ENCODE measurements around the gene LRPAP1.

Gene LRPAP1

DNA sequence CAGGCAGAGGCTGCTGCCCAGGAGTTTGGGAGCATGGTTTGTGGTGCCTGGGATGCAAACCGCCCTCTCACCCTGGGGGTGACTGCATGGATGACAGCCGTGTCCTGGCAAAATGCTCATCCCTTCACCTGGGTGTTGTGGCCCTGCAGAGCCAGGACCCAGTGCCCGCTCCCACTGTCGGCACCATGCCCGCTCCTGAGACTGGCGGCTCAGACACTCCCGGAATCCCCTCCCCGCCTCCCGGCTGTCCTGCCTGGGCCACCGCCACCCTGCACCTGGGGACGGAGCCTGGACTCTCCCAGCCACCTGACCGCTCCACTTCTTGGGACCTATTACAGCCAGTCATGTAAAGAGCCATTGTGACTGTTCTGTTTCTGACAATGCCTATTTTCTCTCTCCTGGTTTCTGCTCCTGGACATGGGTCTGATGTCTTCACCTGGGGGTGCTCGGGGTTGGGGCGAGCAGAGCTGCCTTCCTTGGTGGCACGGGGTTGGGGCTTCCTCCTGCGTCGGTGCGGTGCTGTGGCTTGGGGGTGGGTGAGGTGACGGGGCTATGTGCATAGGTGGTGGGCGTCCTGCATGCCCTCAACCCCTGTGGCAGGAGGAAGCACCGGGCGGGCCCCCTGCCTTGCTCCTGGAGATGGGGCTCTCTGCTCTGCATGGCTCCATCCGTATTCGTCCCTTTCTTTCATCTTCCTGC is 30.9 kb downstream of the LRPAP1 start:
- no peak for DNase-seq

DNA sequence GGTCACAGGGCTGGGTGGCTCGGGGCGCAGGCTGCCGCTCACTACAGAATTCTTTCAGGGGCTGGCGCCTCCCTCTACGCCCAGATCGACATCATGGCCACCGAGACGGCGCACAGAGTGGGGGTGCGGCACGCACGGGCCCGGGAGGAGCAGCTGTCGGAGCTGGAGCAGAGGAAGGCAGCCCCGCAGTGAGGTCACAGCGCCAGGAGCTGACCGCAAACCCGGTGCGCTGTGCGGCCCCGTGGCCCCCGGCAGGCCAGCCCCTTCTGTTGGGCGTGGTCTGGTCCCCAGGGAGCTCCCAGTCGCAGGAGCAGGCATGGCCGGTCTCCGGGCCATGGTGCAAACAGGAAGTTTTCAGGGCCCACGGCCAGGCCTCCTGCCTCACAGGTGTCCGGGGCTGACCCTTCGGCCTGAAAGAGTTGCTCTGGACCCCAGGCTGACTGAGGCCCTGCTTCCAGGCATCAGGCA is 31.6 kb downstream of the LRPAP1 start:
- no peak for DNase-seq

DNA sequence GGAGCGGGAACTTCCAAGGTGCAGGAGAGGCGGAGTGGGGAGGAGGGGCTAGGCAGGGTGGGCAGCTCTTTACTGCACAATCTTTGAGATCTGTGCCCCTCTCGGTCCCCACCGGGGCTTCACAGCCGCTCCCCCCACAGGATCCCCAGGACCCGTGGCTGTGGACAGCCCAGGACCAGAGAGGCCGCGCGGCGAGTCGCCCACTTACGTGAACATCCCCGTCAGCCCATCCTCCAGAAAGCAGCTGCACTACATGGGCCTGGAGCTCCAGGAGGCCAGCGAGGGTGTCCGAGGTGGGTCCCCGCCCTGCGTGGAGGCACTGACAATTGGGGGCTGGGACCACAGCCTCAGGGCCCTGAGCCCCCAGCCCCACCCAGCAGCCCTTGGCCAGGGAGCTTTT is 32.1 kb downstream of the LRPAP1 start:
- no peak for DNase-seq

DNA sequence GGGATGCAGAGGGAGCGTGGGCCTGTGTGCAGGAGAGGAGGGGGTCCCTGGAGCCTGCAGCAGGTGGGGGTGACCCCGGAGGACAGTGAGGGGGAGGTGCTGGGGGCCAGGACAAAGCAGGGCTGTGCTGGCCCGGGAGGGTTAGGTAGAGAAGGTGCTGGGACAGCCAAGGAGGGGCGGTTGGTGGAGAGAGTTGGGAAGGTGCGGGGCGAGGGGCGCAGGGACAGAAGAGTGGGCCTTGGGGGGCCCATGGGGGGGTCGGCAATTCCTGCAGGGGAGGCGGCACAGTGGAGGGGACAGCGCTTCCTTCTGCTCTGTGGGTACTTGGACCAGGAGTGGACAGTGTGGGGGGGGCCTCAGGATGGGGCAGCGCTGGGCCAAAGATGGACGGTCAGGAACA is 32.5 kb downstream of the LRPAP1 start:
- no peak for DNase-seq

DNA sequence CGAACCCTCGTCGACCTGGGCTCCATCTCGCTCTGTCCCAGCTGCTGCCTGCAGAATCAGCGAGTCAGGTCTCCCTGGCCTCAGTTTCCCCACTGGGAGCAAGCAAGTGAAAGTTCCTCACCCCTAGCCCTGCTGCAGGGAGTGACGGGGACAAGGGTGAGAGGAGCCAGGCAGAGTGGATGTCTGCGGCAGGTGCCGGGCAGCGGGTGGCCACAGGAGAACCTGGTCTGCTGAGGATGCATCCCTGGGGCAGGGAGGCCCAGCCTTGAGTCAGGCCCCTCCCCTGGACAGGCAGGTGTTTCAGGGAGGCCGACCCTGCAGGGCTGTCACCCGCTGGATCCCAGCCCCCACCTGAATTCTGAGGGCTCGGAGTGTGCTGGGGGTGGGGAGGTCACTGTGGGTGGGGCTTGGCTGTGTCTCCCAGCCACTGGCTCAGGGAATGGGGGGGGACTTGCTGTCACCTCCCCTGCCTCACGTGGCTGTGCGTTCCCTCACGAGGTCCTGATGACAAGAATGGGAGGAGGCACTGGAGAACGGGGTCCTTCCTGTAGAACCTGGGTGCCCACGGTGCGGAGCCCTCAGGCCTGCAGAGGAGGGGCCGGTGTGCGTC is 33.2 kb downstream of the LRPAP1 start:
- no peak for DNase-seq

DNA sequence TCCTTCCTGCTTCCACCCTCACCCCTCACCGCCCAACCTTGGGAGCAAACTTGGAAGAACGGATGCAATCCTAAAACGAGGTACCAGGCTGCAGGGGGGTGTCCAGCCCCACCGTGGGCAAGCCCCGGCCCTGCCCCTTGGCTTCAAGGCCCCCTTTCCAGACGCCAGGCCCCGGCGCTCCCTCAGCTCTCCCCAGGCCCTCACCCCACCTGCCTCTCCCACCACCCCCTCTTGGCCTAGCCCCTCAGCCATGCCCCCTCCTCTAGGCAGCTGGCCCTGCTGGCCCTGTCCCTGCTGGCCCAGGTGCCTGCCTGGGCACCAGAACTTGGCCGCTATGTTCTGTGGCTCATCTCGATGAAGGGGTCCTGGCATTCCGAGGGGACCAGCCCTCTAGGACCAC is 33.8 kb downstream of the LRPAP1 start:
- no peak for DNase-seq

DNA sequence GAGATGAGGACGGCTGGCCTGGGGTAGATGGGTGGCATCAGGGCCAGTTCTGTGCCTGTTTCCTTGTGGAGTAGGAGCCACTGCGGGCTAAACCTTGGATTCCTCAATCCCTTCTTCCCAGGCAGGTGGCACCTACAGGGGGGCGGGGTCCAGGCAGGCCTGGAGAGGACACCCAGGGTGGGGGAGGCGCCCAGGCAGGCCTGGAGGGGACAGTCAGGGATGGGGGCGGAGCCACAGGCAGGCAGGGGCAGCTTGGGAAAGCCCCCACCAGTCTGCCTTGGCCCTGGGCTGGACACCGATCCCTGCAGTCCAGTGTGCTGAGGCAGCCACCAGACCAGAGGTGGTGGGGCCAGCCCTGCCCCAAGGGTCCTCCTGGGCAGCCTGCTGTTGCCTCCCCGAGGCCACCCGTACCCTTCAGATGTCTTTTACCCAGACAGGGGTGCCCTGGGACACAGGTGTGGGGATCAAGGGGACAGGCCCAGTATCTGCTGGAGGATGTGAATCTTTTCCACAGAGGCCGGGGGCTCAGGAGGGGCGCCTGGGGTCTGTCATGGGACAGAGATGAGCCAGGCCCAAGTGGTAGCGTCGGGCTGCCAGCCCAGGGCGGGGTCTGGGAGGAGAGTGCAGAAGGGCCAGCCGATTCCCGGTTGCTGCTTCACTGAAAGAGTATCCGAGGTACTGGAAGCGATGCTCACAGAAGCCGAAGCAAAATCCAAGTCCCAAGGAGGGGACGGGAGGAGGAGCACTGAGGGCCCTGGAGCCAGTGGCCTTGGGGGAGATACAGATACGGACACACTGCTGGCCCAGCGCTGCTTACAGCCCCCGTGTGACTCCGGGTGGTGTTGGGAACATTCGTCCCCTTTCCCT is 34.5 kb downstream of the LRPAP1 start:
- DNase-seq, result no peak

DNA sequence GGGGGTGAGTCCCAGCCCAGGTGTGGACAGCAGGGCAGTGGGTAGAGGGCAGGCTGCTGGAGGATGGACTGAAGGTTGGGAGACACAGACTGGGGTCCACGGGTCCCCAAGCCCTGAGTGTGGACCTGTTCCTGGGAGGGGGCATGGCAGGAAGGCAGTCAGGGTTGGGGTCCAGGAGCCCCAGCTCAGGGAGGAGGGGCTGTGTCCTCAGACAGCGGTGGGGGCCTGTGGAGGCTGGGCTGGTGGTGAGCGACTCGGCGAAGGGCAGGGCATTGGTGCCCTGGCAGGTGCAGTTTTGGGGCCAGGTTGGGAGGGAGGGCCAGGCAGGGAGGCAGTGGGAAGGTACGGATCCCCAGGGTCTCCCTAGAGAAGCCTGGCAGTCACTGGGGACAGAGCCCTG is 35.1 kb downstream of the LRPAP1 start:
- DNase-seq, result no peak

DNA sequence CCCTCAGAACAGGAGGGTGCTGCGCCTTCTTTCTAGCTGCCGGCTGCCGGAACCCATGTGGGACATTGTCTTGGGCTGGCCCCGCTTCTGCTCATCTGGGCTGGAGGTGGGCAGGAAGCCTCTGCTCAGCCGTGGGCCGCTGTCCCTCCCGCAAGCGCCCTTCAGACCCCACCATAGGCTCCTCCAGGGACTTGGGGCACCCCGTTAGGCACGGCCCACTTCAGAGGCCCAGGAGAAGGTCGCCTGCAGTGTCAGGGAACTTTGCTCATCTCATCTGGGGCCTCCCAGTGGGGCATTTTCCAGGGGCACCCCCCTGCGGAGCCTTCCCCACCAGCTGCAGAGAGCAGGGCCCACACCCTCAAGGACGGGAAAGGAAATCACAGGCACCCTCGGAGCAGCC is 36.2 kb downstream of the LRPAP1 start:
- no peak for DNase-seq

DNA sequence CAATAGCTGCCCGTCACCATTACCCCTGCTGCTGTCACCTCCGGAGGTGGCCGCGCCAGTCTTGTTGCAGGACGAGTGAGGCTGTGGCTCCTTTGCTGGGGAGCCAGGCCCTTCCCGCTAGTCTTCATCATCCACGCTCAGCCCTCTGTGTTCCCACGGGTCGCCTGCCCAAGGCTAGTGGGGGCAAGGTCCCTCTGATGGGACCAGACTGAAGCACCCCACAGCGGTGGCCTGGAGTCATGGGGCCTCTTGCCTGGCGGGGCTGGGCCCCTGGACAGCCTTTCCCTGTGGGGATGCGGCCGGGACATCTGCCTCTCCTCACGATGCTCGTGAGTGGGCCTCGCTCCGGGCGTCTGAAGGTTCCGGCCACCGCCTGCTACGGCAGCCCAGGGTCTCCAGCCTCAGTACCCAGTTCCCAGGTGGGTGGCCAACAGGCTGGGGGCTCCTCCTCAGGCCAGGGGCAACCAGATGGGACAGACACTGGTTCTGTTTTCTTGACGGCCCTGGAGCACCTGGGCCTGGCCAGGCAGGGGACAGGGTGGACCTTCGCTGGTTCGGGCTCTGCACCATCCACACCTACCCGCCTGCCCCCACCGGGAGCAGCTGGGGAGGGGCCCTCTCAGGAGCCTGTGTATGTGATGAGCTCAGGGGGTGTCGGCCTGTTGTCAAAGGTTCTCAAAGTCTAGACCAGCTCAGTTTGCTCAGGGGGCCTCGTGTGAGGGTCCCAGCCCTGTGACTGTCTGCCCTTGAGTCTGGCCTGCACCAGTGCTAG is 36.8 kb downstream of the LRPAP1 start:
- no peak for DNase-seq

DNA sequence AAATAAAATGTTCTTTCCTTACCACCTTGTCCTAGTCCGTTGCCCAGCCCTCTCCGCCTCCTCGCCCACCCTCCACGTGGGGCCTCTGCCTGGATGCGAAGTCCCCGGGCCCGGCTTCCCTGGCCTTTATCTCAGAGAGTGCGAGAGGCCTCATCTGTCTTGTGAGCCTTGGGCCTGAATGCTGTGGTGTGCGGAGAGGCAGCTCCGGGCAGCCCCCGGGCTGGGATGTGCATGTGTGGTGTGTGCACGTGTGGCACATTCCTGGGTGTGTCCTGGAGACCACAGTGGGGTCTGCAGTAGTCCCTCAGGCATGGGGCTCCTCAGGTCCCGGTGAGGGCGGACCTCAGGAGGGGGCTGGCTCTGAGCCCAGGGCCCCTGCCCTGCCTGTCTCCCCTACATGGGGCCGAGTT is 37.8 kb downstream of the LRPAP1 start:
- DNase-seq, result no peak

DNA sequence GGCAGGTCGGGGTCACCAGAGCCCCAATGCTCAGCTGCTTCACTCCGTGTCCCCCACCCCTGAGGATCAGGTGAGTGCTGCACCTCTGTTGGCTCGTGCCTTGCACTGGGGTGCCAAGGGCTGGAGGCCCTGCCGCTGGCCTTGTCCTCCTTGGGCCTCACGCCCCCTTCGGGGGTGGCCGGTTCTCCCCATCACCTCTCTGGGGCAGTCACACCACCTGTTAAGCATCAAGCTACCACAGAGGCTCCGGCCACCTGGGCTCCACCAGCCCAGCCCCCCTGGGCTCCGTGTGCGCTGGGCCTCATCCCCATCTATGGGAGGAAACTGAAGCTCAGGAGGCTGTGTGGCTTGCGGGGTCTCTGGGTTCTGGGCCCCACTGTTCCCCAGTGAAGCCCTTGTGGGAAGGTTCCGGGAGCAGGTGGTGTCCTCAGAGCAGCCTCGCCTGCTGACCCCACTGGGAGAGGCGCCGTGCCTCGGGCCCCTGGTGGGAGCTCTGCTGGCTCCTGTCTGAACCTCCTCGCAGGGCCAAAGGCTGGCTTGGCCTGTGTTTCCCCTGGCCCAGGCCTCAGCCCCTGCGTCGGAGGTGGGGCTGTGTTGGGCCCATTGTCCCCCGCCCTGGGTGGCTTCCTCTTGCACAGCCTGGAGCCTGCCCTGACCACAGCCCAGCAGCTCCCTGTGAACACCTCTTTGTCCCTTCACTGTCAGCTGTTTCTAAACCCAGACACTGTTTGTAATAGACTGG is 38.3 kb downstream of the LRPAP1 start:
- no peak for DNase-seq

DNA sequence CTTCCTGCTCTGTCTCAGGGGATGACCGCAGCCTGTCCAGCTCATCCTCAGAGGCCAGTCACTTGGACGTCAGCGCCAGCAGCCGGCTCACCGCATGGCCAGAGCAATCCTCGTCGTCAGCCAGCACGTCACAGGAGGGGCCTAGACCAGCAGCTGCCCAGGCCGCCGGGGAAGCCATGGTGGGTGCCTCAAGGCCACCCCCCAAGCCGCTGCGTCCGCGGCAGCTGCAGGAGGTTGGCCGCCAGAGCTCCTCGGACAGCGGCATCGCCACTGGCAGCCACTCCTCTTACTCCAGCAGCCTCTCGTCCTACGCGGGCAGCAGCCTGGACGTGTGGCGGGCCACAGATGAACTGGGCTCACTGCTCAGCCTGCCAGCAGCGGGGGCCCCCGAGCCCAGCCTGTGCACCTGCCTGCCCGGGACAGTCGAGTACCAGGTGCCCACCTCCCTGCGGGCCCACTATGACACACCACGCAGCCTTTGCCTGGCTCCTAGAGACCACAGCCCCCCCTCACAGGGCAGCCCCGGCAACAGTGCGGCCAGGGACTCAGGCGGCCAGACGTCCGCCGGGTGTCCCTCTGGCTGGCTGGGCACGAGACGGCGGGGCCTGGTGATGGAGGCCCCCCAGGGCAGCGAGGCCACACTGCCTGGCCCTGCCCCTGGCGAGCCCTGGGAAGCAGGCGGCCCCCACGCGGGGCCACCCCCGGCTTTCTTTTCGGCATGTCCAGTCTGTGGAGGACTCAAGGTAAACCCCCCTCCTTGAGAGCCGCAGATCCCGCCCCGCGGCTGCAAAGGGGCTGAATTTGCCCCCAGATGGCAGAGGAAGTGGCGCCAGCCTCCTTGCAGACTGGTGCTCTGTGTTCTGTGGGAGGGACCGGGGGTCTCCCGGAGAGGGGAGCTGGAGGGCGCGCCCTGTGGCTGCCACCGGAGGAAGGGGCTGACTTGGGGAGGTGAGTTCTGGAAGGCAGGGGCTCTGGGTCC is 39.2 kb downstream of the LRPAP1 start:
- no peak for DNase-seq

DNA sequence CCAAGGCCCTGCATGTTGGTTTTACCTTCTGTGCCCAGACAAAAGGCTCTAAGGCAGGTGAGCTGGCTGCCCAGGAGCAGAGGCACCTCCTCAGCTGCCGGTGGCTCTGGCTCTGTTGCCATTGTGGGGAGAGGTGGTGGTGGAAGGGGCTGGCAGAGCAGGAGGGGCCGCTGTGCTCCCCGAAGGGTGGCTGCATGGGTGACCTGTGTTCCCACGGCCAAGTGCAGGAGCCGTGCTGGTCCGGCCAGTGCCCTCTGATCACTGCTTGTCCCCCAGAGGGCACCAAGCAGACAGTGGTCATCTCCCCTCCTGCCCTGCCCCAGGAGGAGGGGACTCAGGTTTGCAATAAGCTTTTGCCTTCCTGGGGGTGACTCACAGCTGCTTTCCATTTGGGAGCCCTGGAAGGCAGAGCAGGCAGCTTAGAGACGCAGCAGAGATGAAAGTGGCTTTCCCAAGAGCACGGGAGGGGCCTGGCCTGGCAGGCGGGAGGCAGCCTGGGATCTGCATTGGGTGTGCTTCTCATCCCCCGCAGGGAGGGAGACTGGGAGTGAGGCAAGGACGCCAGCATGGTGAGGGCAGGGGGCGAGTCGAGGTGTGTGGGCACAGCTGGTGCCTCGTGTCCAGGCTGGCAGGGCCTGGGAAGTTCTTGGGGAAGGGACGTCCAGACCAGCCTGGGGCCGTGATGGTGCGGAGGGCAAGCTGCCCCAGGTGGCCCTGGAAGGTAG is 40.4 kb downstream of the LRPAP1 start:
- no peak for DNase-seq

DNA sequence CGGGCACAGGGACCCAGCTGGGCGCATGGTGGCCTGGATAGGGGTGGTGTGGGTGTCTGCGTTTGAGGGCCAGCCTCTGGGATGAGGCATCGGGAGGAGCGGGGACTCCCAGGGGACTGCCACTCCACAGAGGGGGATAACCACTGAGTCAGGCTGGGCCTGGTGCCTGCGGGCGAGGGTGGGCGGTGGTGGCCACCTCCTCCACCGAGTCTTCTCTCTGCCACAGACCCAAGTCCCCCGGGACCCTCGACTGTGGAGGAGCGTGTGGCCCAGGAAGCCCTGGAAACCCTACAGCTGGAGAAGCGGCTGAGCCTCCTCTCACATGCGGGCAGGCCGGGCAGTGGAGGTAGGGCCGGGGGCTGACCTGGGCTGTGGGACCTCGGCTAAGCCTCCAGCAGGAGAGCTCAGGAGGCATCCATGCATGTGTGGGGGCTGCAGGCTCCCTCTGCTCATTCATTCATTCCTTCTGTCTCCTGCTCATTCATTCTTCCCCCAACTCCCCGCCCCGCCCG is 42.7 kb downstream of the LRPAP1 start:
- DNase-seq, result no peak

DNA sequence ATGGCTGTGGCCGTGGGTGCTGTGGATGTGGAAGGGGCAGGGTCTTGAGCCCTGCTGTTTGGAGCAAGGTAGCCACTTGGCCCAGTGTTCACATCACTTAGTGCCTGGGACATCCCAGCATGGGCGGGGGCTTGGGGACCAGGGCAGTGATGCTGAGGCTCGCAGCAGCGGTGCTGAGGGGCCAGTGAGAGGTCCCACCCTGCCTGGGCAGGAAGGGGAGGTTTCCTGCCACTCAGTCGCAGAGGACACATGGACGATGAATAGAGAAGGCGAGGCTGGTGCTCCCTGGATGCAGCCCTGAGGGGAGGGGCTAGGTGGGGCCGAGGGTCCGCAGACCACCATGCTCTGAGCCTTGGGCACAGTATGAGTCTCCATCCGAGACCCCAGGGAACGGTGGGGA is 43.4 kb downstream of the LRPAP1 start:
- no peak for DNase-seq

DNA sequence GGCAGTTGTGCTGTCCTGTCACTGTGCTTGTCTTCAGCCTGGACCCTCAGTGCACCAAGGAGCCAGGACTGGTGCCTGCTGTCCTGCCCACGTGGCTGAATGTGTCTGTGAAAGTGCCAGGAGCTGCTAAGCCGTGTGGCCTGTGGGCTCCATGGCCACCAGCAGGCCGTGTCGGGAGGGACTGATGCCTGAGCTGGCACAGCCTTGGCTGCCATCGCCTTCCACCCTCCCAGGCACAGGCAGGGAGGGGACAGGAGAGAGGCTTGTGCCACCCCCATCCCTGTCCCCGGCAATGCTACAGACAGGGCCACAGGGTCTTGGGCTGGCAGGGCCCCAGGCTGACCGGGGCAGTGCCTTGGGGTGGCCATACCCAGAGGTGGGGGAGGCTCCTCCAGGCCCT is 44.4 kb downstream of the LRPAP1 start:
- no peak for DNase-seq

DNA sequence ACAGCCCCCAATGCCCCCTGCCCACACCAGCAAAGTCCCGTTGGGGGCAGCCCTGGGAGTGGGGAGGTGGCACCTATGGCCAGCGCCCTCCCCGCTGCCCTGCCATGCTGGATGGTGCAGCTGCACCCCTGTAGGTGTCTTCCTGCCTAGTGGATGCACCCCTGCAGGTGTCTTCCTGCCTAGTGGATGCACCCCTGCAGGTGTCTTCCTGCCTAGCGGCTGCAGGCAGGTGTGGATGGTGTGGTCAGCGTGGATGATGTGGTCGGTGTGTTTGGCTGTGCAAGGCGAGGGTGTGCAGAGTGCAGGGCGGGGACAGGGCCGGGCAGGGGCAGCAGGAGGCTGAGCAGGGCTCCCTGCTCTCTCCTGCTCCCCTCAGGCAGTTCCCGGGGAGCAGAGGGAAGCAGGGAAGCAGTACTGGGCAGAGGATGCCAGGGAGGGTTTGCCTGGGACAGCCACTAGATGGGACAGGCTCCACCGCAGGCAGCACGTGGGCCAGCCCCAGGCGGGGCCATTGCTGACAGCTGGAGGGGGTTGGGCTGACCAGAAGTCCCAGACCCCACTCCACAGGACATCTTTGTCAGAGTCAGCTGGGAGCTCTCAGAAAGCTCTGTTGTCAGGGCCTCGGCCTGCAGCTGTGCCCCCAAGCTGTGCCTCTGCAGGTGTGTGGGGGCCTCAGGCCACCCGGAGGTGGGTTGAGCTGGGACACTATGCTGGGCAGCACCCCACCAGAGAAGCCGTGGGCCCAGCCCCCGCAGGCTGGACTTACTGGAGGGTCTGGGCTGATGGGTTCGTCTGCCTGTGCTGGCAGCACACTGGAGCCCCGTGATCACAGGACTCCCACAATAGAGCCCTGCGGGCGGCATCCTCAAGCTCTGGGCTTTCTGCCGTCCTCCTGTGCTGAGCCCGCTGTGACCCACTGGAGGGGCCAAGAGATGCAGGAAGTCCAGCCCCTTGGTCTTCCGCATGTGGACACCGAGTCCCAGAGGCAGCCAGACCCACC is 45.4 kb downstream of the LRPAP1 start:
- DNase-seq, result no peak

Data from right kidney (tissue), 1 donor.